H9 (cell line): ENCODE data around the gene UBE3A. TPM values are rescaled to one million over a fixed set of nuclear protein-coding genes. Genes with fewer than 3 reads are reported as not detected.

Experiments
- DNase-seq: peaks from one replicate; pipeline ENCODE4 v3.0.0-alpha.2; 2017
- H2AFZ ChIP-seq: one replicate; pipeline ENCODE4 v1.6.1; 2013; ENCODE audit warnings: mild to moderate bottlenecking, low read length, control low read depth, moderate library complexity
- H2AK5ac ChIP-seq: 2 replicates; pipeline ENCODE4 v1.6.1; 2013; ENCODE audit warnings: low read length, control low read depth, mixed read lengths; ENCODE audit not compliant: insufficient read length
- H2BK120ac ChIP-seq: one replicate; pipeline ENCODE4 v1.6.1; 2013; ENCODE audit warnings: low read depth, mild to moderate bottlenecking, low read length, control low read depth, inconsistent platforms; ENCODE audit not compliant: poor library complexity, severe bottlenecking
- H2BK12ac ChIP-seq: 2 replicates; pipeline ENCODE4 v1.6.1; 2013; ENCODE audit warnings: low read length, control low read depth, mixed read lengths, low read depth; ENCODE audit not compliant: insufficient read length
- H2BK15ac ChIP-seq: 2 replicates; pipeline ENCODE4 v1.6.1; 2013; ENCODE audit warnings: low read depth, low read length, control low read depth
- H2BK20ac ChIP-seq: one replicate; pipeline ENCODE4 v1.6.1; 2013; ENCODE audit warnings: low read depth, mild to moderate bottlenecking, low read length, control low read depth, inconsistent platforms; ENCODE audit not compliant: poor library complexity, severe bottlenecking
- H2BK5ac ChIP-seq: 2 replicates; pipeline ENCODE4 v1.6.1; 2013; ENCODE audit warnings: low read length, control low read depth, mixed read lengths; ENCODE audit not compliant: insufficient read length
- H3K14ac ChIP-seq: 2 replicates; pipeline ENCODE4 v1.6.1; 2013; ENCODE audit warnings: low read length, control low read depth; ENCODE audit not compliant: insufficient read depth
- H3K18ac ChIP-seq: 2 replicates; pipeline ENCODE4 v1.6.1; 2013; ENCODE audit warnings: low read depth, mild to moderate bottlenecking, mixed read lengths, low read length, control low read depth; ENCODE audit not compliant: insufficient read length
- H3K23ac ChIP-seq: 2 replicates; pipeline ENCODE4 v1.6.1; 2013; ENCODE audit warnings: low read length, control low read depth, mixed read lengths, low read depth; ENCODE audit not compliant: insufficient read length
- H3K23me2 ChIP-seq: 2 replicates; pipeline ENCODE4 v1.6.1; 2013; ENCODE audit warnings: low read depth, mild to moderate bottlenecking, mixed read lengths, low read length, control low read depth; ENCODE audit not compliant: insufficient read length, poor library complexity, severe bottlenecking
- H3K27ac ChIP-seq: 2 replicates; pipeline ENCODE4 v1.5.1; 2013; ENCODE audit warnings: low read length, control low read depth, mixed read lengths, low read depth; ENCODE audit not compliant: insufficient read length
- H3K27me3 ChIP-seq: 2 replicates; pipeline ENCODE4 v1.6.1; 2013; ENCODE audit warnings: low read length, control low read depth, inconsistent platforms; ENCODE audit not compliant: insufficient read depth
- H3K4ac ChIP-seq: 2 replicates; pipeline ENCODE4 v1.6.1; 2013; ENCODE audit warnings: low read depth, mild to moderate bottlenecking, control low read depth, inconsistent platforms, low read length, moderate library complexity
- H3K4me1 ChIP-seq: 2 replicates; pipeline ENCODE4 v1.6.1; 2013; ENCODE audit warnings: low read length, control low read depth, inconsistent platforms; ENCODE audit not compliant: insufficient read depth
- H3K4me2 ChIP-seq: 2 replicates; pipeline ENCODE4 v1.6.1; 2013; ENCODE audit warnings: low read length, control low read depth, mixed read lengths; ENCODE audit not compliant: insufficient read length, insufficient read depth
- H3K56ac ChIP-seq: 2 replicates; pipeline ENCODE4 v1.6.1; 2013; ENCODE audit warnings: low read depth, mild to moderate bottlenecking, mixed read lengths, low read length, control low read depth; ENCODE audit not compliant: insufficient read length
- H3K79me1 ChIP-seq: 2 replicates; pipeline ENCODE4 v1.6.1; 2013; ENCODE audit warnings: low read depth, mild to moderate bottlenecking, moderate library complexity, low read length, control low read depth, inconsistent platforms; ENCODE audit not compliant: insufficient read depth, poor library complexity, severe bottlenecking
- H3K79me2 ChIP-seq: 2 replicates; pipeline ENCODE4 v1.6.1; 2013; ENCODE audit warnings: low read length, control low read depth, inconsistent platforms; ENCODE audit not compliant: insufficient read depth
- H3K9ac ChIP-seq: 2 replicates; pipeline ENCODE4 v1.6.1; 2013; ENCODE audit warnings: low read length, control low read depth, mixed read lengths; ENCODE audit not compliant: insufficient read length; ENCODE audit errors: extremely low read depth
- H3K9me3 ChIP-seq: one replicate; pipeline ENCODE4 v1.6.1; 2013; ENCODE audit warnings: low read depth, low read length, inconsistent platforms; ENCODE audit not compliant: control insufficient read depth
- H3T11ph ChIP-seq: one replicate; pipeline ENCODE4 v1.6.1; 2013; ENCODE audit warnings: mild to moderate bottlenecking, low read length, control low read depth, inconsistent platforms
- H4K20me1 ChIP-seq: one replicate; pipeline ENCODE4 v1.6.1; 2013; ENCODE audit not compliant: control insufficient read depth, insufficient read length, insufficient read depth
- H4K5ac ChIP-seq: 2 replicates; pipeline ENCODE4 v1.6.1; 2013; ENCODE audit warnings: low read depth, mild to moderate bottlenecking, mixed read lengths, low read length, control low read depth; ENCODE audit not compliant: insufficient read length
- H4K8ac ChIP-seq: replicated peaks from 2 replicates; pipeline ENCODE4 v1.6.1; 2013; ENCODE audit warnings: low read length, control low read depth, mixed read lengths, low read depth; ENCODE audit not compliant: insufficient read length
- H4K91ac ChIP-seq: 2 replicates; pipeline ENCODE4 v1.6.1; 2013; ENCODE audit warnings: low read depth, mild to moderate bottlenecking, moderate library complexity, mixed read lengths, low read length, control low read depth; ENCODE audit not compliant: insufficient read length
- H3K27ac Mint-ChIP-seq, 3 experiments: 2 replicates in 2 of 3; 3 replicates in 1 of 3; pipeline ENCODE4 v1.8.0; 2020 to 2021; ENCODE audit warnings: mixed read lengths in 3 of 3, mild to moderate bottlenecking in 1 of 3, moderate library complexity in 1 of 3
- H3K27me3 Mint-ChIP-seq: 2 replicates; pipeline ENCODE4 v1.8.0; 2021; ENCODE audit warnings: low read depth, mild to moderate bottlenecking, moderate library complexity, mixed read lengths
- H3K36me3 Mint-ChIP-seq, 3 experiments: 2 replicates in 2 of 3; 3 replicates in 1 of 3; pipeline ENCODE4 v1.8.0; 2020 to 2021; ENCODE audit warnings: low read depth in 3 of 3, mixed read lengths in 3 of 3; ENCODE audit not compliant: insufficient read depth in 1 of 3
- H3K4me1 Mint-ChIP-seq, 2 experiments: 2 replicates each; pipeline ENCODE4 v1.8.0; 2020; ENCODE audit warnings: mixed read lengths in 2 of 2
- H3K4me3 Mint-ChIP-seq, 2 experiments: 2 replicates in 1 of 2; 3 replicates in 1 of 2; pipeline ENCODE4 v1.8.0; 2020 to 2021; ENCODE audit warnings: mild to moderate bottlenecking in 2 of 2, mixed read lengths in 2 of 2, moderate library complexity in 1 of 2
- H3K9me3 Mint-ChIP-seq, 2 experiments: 2 replicates in 1 of 2; 3 replicates in 1 of 2; pipeline ENCODE4 v1.8.0; 2020; ENCODE audit warnings: mild to moderate bottlenecking in 2 of 2, mixed read lengths in 2 of 2, moderate library complexity in 1 of 2
- CTCF ChIP-seq: fragments of 200-600 bp; sonication (generic); conservative IDR thresholded peaks from 3 replicates; pipeline ENCODE4 v1.8.0; 2021; ENCODE audit warnings: antibody characterized with exemption, mild to moderate bottlenecking
- WGBS: extraction: QIAGEN DNeasy Blood & Tissue Kit; methylation state at CpG from one replicate; pipeline ENCODE4 v1.1.7; 2013; ENCODE audit warnings: missing lambda C conversion rate, low lambda C conversion rate, mixed read lengths; ENCODE audit not compliant: insufficient read length; ENCODE audit errors: extremely low coverage; 5-methylcytosine and 5-hydroxymethylcytosine counted together
- total RNA-seq: library from RNA; stranded (reverse); gene quantifications from 2 replicates; pipeline ENCODE4 v1.2.1, GENCODE V29; 2021

The UBE3A gene
- total RNA-seq, 1 experiment from 2014 or later: 108 TPM

GRCh38 chr15:25362545-25362944 lies 76.3 kb downstream of the UBE3A start:
- DNase-seq: no peak
- Histone ChIP-seq H2BK12ac (no peak overlapping the region), H4K91ac (no peak overlapping the region), H3K4me2 (no peak overlapping the region), H3T11ph (no peak overlapping the region), H3K79me2 (no peaks in the 10 kb centered on the region), H2AFZ (no peak overlapping the region), H4K20me1 (no peaks in the 10 kb centered on the region), H4K8ac (no peak overlapping the region), H4K5ac (no peak overlapping the region), H3K4ac (no peak overlapping the region), H3K79me1 (no peaks in the 10 kb centered on the region), H2BK120ac (no peak overlapping the region), H2BK20ac (no peak overlapping the region), H2AK5ac (no peak overlapping the region), H2BK5ac (no peak overlapping the region), H3K14ac (no peak overlapping the region), H3K23me2 (no peaks in the 10 kb centered on the region), H3K27ac (no peak overlapping the region), H3K4me1 (no peaks in the 10 kb centered on the region), H3K56ac (no peak overlapping the region), H3K23ac (no peak overlapping the region), H2BK15ac (no peak overlapping the region), H3K9ac (no peak overlapping the region), H3K27me3 (no peaks in the 10 kb centered on the region), H3K18ac (no peak overlapping the region), H3K9me3 (no peaks in the 10 kb centered on the region)
- Mint-ChIP-seq H3K9me3 (no peaks in the 10 kb centered on the region), H3K27me3 (no peaks in the 10 kb centered on the region), H3K4me3 (no peak overlapping the region), H3K36me3 (peaks cover 8 to 28% (median 28%) of the 10 kb centered on the region in 3 experiments), H3K27ac (no peak overlapping the region), H3K4me1 (no peaks in the 10 kb centered on the region)
- no CpG with 5 or more reads among the region's 1 CpG for WGBS
- no peak for TF ChIP-seq CTCF
